Mucosa of gallbladder (tissue), 1 donor: ENCODE data around the gene EWSR1. TPM values are rescaled to one million over a fixed set of nuclear protein-coding genes. Genes with fewer than 3 reads are reported as not detected.

Source experiments
- DNase-seq: peaks from one replicate; pipeline ENCODE4 v3.0.0-alpha.2; 2020; ENCODE audit warnings: low spot score
- total RNA-seq: library from RNA; stranded (reverse); gene quantifications from one replicate; pipeline ENCODE4 v1.2.1, GENCODE V29; 2021
- donor health status: DM: no; HTN: no; CAD: no.

Gene EWSR1
- total RNA-seq, 1 donor from 2014 or later = 160 TPM

- peak; percentile 63 for DNase-seq
These were observed 38.9 kb downstream of the EWSR1 start for GRCh38 chr22:29306835-29307595.

GRCh38 chr22:29307596-29308147 is 39.6 kb downstream of the EWSR1 start:
- DNase-seq = no peak

GRCh38 chr22:29308148-29308790 is 40.2 kb downstream of the EWSR1 start:
- no peak for DNase-seq

- DNase-seq = no peak
These were observed 40.8 kb downstream of the EWSR1 start for GRCh38 chr22:29308791-29309262.

GRCh38 chr22:29309332-29310064 is 41.4 kb downstream of the EWSR1 start:
- no peak for DNase-seq

- DNase-seq = no peak
These were observed 42.2 kb downstream of the EWSR1 start for GRCh38 chr22:29310065-29310862.

- peak; percentile 94 for DNase-seq
These were observed 42.8 kb downstream of the EWSR1 start for GRCh38 chr22:29310863-29311339.

GRCh38 chr22:29311464-29312217 is 43.6 kb downstream of the EWSR1 start:
- no peak for DNase-seq

- no peak for DNase-seq
These were observed 44.4 kb downstream of the EWSR1 start for GRCh38 chr22:29312218-29313125.

GRCh38 chr22:29313126-29313575 is 45.1 kb downstream of the EWSR1 start:
- no peak for DNase-seq

GRCh38 chr22:29313576-29314466 is 45.8 kb downstream of the EWSR1 start:
- no peak for DNase-seq

- DNase-seq = no peak
These were observed 46.6 kb downstream of the EWSR1 start for GRCh38 chr22:29314537-29315285.

GRCh38 chr22:29315286-29316140 is 47.4 kb downstream of the EWSR1 start, which contains the start of gene RASL10A:
RASL10A (minus strand) TSS chr22:29315697; CDS start chr22:29315246, 451 bp downstream.
- DNase-seq = no peak

- no peak for DNase-seq
These were observed 48.2 kb downstream of the EWSR1 start for GRCh38 chr22:29316141-29316828.

- DNase-seq = no peak
These were observed 49.9 kb downstream of the EWSR1 start for GRCh38 chr22:29317827-29318454.
